Measurements from ENCODE around the gene TECTA.

The TECTA gene

GRCh38 chr11:121207485-121208115, 106.6 kb downstream of the TECTA start:
- H3K79me1 ChIP-seq (replicated peaks; ENCODE audit: low read length, poor library complexity, severe bottlenecking): no peaks in the 10 kb centered on the region
- no peak overlapping the region for H2AK5ac ChIP-seq (ENCODE audit: low read length, severe bottlenecking)
- H4K91ac ChIP-seq (ENCODE audit: low read length): no peak overlapping the region
- no peak overlapping the region for H3K18ac ChIP-seq (ENCODE audit: low read depth in 1 of 2, low read length in 2 of 2)
- H3K27me3 ChIP-seq (ENCODE audit: control insufficient read depth in 1 of 2, insufficient read depth in 1 of 2, low read length in 2 of 2): peaks cover 0 to 6% of the 10 kb centered on the region in 2 experiments
- H2BK12ac ChIP-seq (ENCODE audit: low read length in 2 of 2): no peak overlapping the region
- H3K4me3 ChIP-seq (ENCODE audit: insufficient read depth in 1 of 2, low read depth in 1 of 2, low read length in 2 of 2): no peak overlapping the region
- no peak overlapping the region for H3K27ac ChIP-seq (ENCODE audit: low read length, poor library complexity, severe bottlenecking)
- no peak overlapping the region for H3K14ac ChIP-seq (ENCODE audit: low read length in 2 of 2)
- DNase-seq: no peak
- H4K8ac ChIP-seq (ENCODE audit: low read length): no peak overlapping the region
- no peaks in the 10 kb centered on the region for H3K36me3 ChIP-seq (ENCODE audit: control insufficient read depth in 1 of 2, insufficient read depth in 2 of 2, low read depth in 1 of 2, low read length in 2 of 2)
- no peak overlapping the region for H3K9ac ChIP-seq (ENCODE audit: low read length)
- H3K4ac ChIP-seq (ENCODE audit: low read depth in 1 of 2, low read length in 2 of 2): no peak overlapping the region
- H2BK120ac ChIP-seq (ENCODE audit: low read depth, low read length): no peak overlapping the region
- no peak overlapping the region for H2BK5ac ChIP-seq (ENCODE audit: low read depth, low read length, poor library complexity, severe bottlenecking)
- no peaks in the 10 kb centered on the region for H3K9me3 ChIP-seq (ENCODE audit: control insufficient read depth, low read length)
- no peak overlapping the region for H2BK15ac ChIP-seq (ENCODE audit: low read depth, poor library complexity, severe bottlenecking)
- H3K23ac ChIP-seq (ENCODE audit: low read length in 2 of 2): no peak overlapping the region
- H3K4me2 ChIP-seq (ENCODE audit: low read length, poor library complexity, severe bottlenecking): no peak overlapping the region
- H3K4me1 ChIP-seq (ENCODE audit: control insufficient read depth, insufficient read depth, low read depth, low read length): no peaks in the 10 kb centered on the region
- H2AFZ ChIP-seq (ENCODE audit: low read depth, low read length): no peak overlapping the region

- no peak overlapping the region for H2BK15ac ChIP-seq (ENCODE audit: low read depth, poor library complexity, severe bottlenecking)
- H3K4me2 ChIP-seq (ENCODE audit: low read length, poor library complexity, severe bottlenecking): no peak overlapping the region
- DNase-seq: no peak
- H2AFZ ChIP-seq (ENCODE audit: low read depth, low read length): no peak overlapping the region
- no peak overlapping the region for H3K27ac ChIP-seq (ENCODE audit: low read length, poor library complexity, severe bottlenecking)
- H2BK120ac ChIP-seq (ENCODE audit: low read depth, low read length): no peak overlapping the region
- no peaks in the 10 kb centered on the region for H3K4me1 ChIP-seq (ENCODE audit: control insufficient read depth, insufficient read depth, low read depth, low read length)
- H3K18ac ChIP-seq (ENCODE audit: low read depth in 1 of 2, low read length in 2 of 2): no peak overlapping the region
- no peak overlapping the region for H3K4ac ChIP-seq (ENCODE audit: low read depth in 1 of 2, low read length in 2 of 2)
- no peak overlapping the region for H3K23ac ChIP-seq (ENCODE audit: low read length in 2 of 2)
- H2AK5ac ChIP-seq (ENCODE audit: low read length, severe bottlenecking): no peak overlapping the region
- H3K9me3 ChIP-seq (ENCODE audit: control insufficient read depth, low read length): no peaks in the 10 kb centered on the region
- H3K4me3 ChIP-seq (ENCODE audit: insufficient read depth in 1 of 2, low read depth in 1 of 2, low read length in 2 of 2): no peak overlapping the region
- H3K27me3 ChIP-seq (ENCODE audit: control insufficient read depth in 1 of 2, insufficient read depth in 1 of 2, low read length in 2 of 2): peaks cover 0 to 20% of the 10 kb centered on the region in 2 experiments
- no peak overlapping the region for H2BK5ac ChIP-seq (ENCODE audit: low read depth, low read length, poor library complexity, severe bottlenecking)
- no peak overlapping the region for H3K14ac ChIP-seq (ENCODE audit: low read length in 2 of 2)
- no peak overlapping the region for H2BK12ac ChIP-seq (ENCODE audit: low read length in 2 of 2)
- no peaks in the 10 kb centered on the region for H3K79me1 ChIP-seq (replicated peaks; ENCODE audit: low read length, poor library complexity, severe bottlenecking)
- no peaks in the 10 kb centered on the region for H3K36me3 ChIP-seq (ENCODE audit: control insufficient read depth in 1 of 2, insufficient read depth in 2 of 2, low read depth in 1 of 2, low read length in 2 of 2)
- no peak overlapping the region for H4K91ac ChIP-seq (ENCODE audit: low read length)
- H4K8ac ChIP-seq (ENCODE audit: low read length): no peak overlapping the region
- no peak overlapping the region for H3K9ac ChIP-seq (ENCODE audit: low read length)
Observed at GRCh38 chr11:121210445-121211080, 109.5 kb downstream of the TECTA start.

GRCh38 chr11:121211626-121212025, 110.6 kb downstream of the TECTA start:
- no peak for DNase-seq
- H2BK120ac ChIP-seq (ENCODE audit: low read depth, low read length): no peak overlapping the region
- H3K23ac ChIP-seq (ENCODE audit: low read length in 2 of 2): no peak overlapping the region
- no peak overlapping the region for H2BK5ac ChIP-seq (ENCODE audit: low read depth, low read length, poor library complexity, severe bottlenecking)
- no peak overlapping the region for H2AK5ac ChIP-seq (ENCODE audit: low read length, severe bottlenecking)
- no peak overlapping the region for H3K4me2 ChIP-seq (ENCODE audit: low read length, poor library complexity, severe bottlenecking)
- no peak overlapping the region for H3K4me3 ChIP-seq (ENCODE audit: insufficient read depth in 1 of 2, low read depth in 1 of 2, low read length in 2 of 2)
- H4K91ac ChIP-seq (ENCODE audit: low read length): no peak overlapping the region
- H4K8ac ChIP-seq (ENCODE audit: low read length): no peak overlapping the region
- no peak overlapping the region for H3K4ac ChIP-seq (ENCODE audit: low read depth in 1 of 2, low read length in 2 of 2)
- H3K36me3 ChIP-seq (ENCODE audit: control insufficient read depth in 1 of 2, insufficient read depth in 2 of 2, low read depth in 1 of 2, low read length in 2 of 2): no peaks in the 10 kb centered on the region
- no peak overlapping the region for H3K14ac ChIP-seq (ENCODE audit: low read length in 2 of 2)
- no peak overlapping the region for H3K9ac ChIP-seq (ENCODE audit: low read length)
- WGBS: 100% methylated on average over 1 of the region's 1 CpG
- H3K79me1 ChIP-seq (replicated peaks; ENCODE audit: low read length, poor library complexity, severe bottlenecking): no peaks in the 10 kb centered on the region
- H3K9me3 ChIP-seq (ENCODE audit: control insufficient read depth, low read length): no peaks in the 10 kb centered on the region
- no peak overlapping the region for H2BK12ac ChIP-seq (ENCODE audit: low read length in 2 of 2)
- H3K4me1 ChIP-seq (ENCODE audit: control insufficient read depth, insufficient read depth, low read depth, low read length): no peaks in the 10 kb centered on the region
- no peak overlapping the region for H3K27ac ChIP-seq (ENCODE audit: low read length, poor library complexity, severe bottlenecking)
- no peak overlapping the region for H3K18ac ChIP-seq (ENCODE audit: low read depth in 1 of 2, low read length in 2 of 2)
- H2AFZ ChIP-seq (ENCODE audit: low read depth, low read length): no peak overlapping the region
- peaks cover 0 to 20% of the 10 kb centered on the region in 2 experiments for H3K27me3 ChIP-seq (ENCODE audit: control insufficient read depth in 1 of 2, insufficient read depth in 1 of 2, low read length in 2 of 2)
- no peak overlapping the region for H2BK15ac ChIP-seq (ENCODE audit: low read depth, poor library complexity, severe bottlenecking)

- Histone ChIP-seq H3K27me3 (ENCODE audit: control insufficient read depth in 1 of 2, insufficient read depth in 1 of 2, low read length in 2 of 2) (peaks cover 0 to 20% of the 10 kb centered on the region in 2 experiments), H3K4me3 (ENCODE audit: insufficient read depth in 1 of 2, low read depth in 1 of 2, low read length in 2 of 2) (no peak overlapping the region), H3K18ac (ENCODE audit: low read depth in 1 of 2, low read length in 2 of 2) (no peak overlapping the region), H3K9ac (ENCODE audit: low read length) (no peak overlapping the region), H3K27ac (ENCODE audit: low read length, poor library complexity, severe bottlenecking) (no peak overlapping the region), H3K14ac (ENCODE audit: low read length in 2 of 2) (peak overlapping the region in 1 of 2 experiments; percentile 59), H3K4ac (ENCODE audit: low read depth in 1 of 2, low read length in 2 of 2) (no peak overlapping the region), H3K79me1 (replicated peaks; ENCODE audit: low read length, poor library complexity, severe bottlenecking) (no peaks in the 10 kb centered on the region), H2BK120ac (ENCODE audit: low read depth, low read length) (no peak overlapping the region), H3K4me1 (ENCODE audit: control insufficient read depth, insufficient read depth, low read depth, low read length) (no peaks in the 10 kb centered on the region), H4K8ac (ENCODE audit: low read length) (no peak overlapping the region), H3K9me3 (ENCODE audit: control insufficient read depth, low read length) (no peaks in the 10 kb centered on the region), H3K4me2 (ENCODE audit: low read length, poor library complexity, severe bottlenecking) (no peak overlapping the region), H4K91ac (ENCODE audit: low read length) (no peak overlapping the region), H2BK5ac (ENCODE audit: low read depth, low read length, poor library complexity, severe bottlenecking) (no peak overlapping the region), H2AFZ (ENCODE audit: low read depth, low read length) (no peak overlapping the region), H2BK12ac (ENCODE audit: low read length in 2 of 2) (no peak overlapping the region), H2AK5ac (ENCODE audit: low read length, severe bottlenecking) (no peak overlapping the region), H2BK15ac (ENCODE audit: low read depth, poor library complexity, severe bottlenecking) (no peak overlapping the region), H3K23ac (ENCODE audit: low read length in 2 of 2) (peak overlapping the region in 1 of 2 experiments; percentile 73), H3K36me3 (ENCODE audit: control insufficient read depth in 1 of 2, insufficient read depth in 2 of 2, low read depth in 1 of 2, low read length in 2 of 2) (no peaks in the 10 kb centered on the region)
- DNase-seq: no peak
- 86% methylated on average over 3 of the region's 3 CpGs for whole genome bisulfite sequencing
Observed at GRCh38 chr11:121212536-121213361, 111.7 kb downstream of the TECTA start.
